Loucy (cell line): Measurements from ENCODE around the gene STX7.

Experiments used
- H2AFZ ChIP-seq: fragments of 200-600 bp; sonication (generic); 2 replicates; pipeline ENCODE4 v1.6.0; 2016; ENCODE audit warnings: antibody characterized with exemption, mild to moderate bottlenecking, low read length, moderate library complexity
- H3F3A ChIP-seq: fragments of 200-600 bp; 2 replicates; pipeline ENCODE4 v1.6.0; 2016; ENCODE audit warnings: antibody characterized with exemption, low read depth, mild to moderate bottlenecking
- H3K27me3 ChIP-seq: fragments of 200-600 bp; sonication (generic); 2 replicates; pipeline ENCODE4 v1.6.1; 2014; ENCODE audit warnings: low read length, mild to moderate bottlenecking; ENCODE audit not compliant: insufficient read depth, poor library complexity, severe bottlenecking
- H3K36me3 ChIP-seq: fragments of 200-600 bp; sonication (generic); 2 replicates; pipeline ENCODE4 v1.6.1; 2016; ENCODE audit warnings: low read length; ENCODE audit not compliant: insufficient read depth
- H3K4me1 ChIP-seq: fragments of 200-600 bp; sonication (generic); 2 replicates; pipeline ENCODE4 v1.5.1; 2014; ENCODE audit warnings: low read length, mild to moderate bottlenecking; ENCODE audit not compliant: insufficient read depth, poor library complexity, severe bottlenecking
- H3K4me2 ChIP-seq: fragments of 200-600 bp; sonication (generic); 2 replicates; pipeline ENCODE4 v1.6.0; 2014; ENCODE audit warnings: antibody characterized with exemption, low read length, low read depth, mild to moderate bottlenecking; ENCODE audit not compliant: poor library complexity, severe bottlenecking
- H3K4me3 ChIP-seq: fragments of 200-600 bp; sonication (generic); 2 replicates; pipeline ENCODE4 v1.5.1; 2014; ENCODE audit warnings: low read length, mild to moderate bottlenecking, mixed read lengths; ENCODE audit not compliant: poor library complexity, severe bottlenecking
- H3K79me2 ChIP-seq: fragments of 200-600 bp; sonication (generic); 2 replicates; pipeline ENCODE4 v1.6.1; 2014; ENCODE audit warnings: low read length; ENCODE audit not compliant: insufficient read depth
- H3K9ac ChIP-seq: fragments of 200-600 bp; sonication (generic); 2 replicates; pipeline ENCODE4 v1.6.0; 2014; ENCODE audit warnings: mild to moderate bottlenecking, low read depth, low read length, moderate library complexity; ENCODE audit not compliant: poor library complexity, severe bottlenecking
- H3K9me2 ChIP-seq: fragments of 200-600 bp; sonication (generic); replicated peaks from 2 replicates; pipeline ENCODE4 v1.6.1; 2016; ENCODE audit warnings: low read depth, low read length, mixed read lengths
- H3K9me3 ChIP-seq: fragments of 200-600 bp; sonication (generic); 2 replicates; pipeline ENCODE4 v1.6.1; 2014; ENCODE audit warnings: mild to moderate bottlenecking, antibody characterized with exemption, low read length, low read depth; ENCODE audit not compliant: insufficient read depth
- H4K20me1 ChIP-seq: fragments of 200-600 bp; sonication (generic); 2 replicates; pipeline ENCODE4 v1.6.0; 2014; ENCODE audit warnings: antibody characterized with exemption, low read length, mild to moderate bottlenecking; ENCODE audit not compliant: insufficient read depth, poor library complexity, severe bottlenecking
- EZH2phosphoT487 ChIP-seq: fragments of 200-600 bp; IDR thresholded peaks from 2 replicates; pipeline ENCODE4 v1.6.1; 2018; ENCODE audit warnings: antibody characterized with exemption, mild to moderate bottlenecking, moderate library complexity, borderline replicate concordance
- TF ChIP-seq, protein P1 (sequence below): fragments of 200-600 bp; sonication (generic); conservative IDR thresholded peaks from 2 replicates; pipeline ENCODE4 v1.5.1; 2014; ENCODE audit warnings: mild to moderate bottlenecking, antibody characterized with exemption, low read length

Gene STX7

DNA sequence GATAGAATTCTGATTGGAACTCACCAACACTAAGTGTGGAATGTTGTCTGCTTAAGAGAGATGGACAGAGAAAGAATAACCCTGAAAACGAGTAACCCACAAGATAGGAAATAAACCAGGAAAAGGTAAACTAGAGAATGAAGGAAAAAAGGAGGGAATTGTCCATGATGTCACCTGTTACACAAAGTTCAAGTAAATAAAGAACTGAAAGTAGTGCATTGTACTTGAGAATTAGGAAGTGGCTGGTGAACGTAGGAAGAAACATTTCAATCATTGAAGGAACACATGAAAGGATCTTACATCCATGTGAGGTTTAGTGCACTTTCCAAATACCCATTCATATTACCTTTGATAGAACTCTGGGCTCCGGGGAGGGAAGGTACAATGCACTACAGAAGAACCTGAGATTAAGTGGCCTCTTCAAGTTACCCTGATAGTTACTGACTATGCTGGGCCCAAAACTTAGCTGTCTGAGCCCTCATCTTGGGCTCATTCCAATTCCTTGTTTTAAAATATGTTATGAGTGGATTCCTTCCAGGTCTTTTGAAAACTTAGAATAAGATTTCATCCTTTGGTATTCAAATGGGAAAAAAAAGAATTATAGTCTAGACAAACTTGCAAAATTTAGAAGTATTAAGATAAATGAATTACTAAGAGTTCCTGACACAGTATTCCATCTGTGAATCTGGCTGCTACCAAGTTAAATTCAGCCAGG, 1.1 kb upstream of the STX7 start:
- H3K36me3 ChIP-seq, result no peaks in the 10 kb centered on the region
- no peaks in the 10 kb centered on the region for H3K4me1 ChIP-seq
- H3K27me3 ChIP-seq, result no peaks in the 10 kb centered on the region
- no peaks in the 10 kb centered on the region for H3K9me3 ChIP-seq
- H3K79me2 ChIP-seq, result no peaks in the 10 kb centered on the region
- no peak overlapping the region for H3K4me2 ChIP-seq
- no peaks in the 10 kb centered on the region for H3F3A ChIP-seq
- no peak overlapping the region for H3K9ac ChIP-seq
- no peak overlapping the region for H3K4me3 ChIP-seq
- TF ChIP-seq, protein P1, sequence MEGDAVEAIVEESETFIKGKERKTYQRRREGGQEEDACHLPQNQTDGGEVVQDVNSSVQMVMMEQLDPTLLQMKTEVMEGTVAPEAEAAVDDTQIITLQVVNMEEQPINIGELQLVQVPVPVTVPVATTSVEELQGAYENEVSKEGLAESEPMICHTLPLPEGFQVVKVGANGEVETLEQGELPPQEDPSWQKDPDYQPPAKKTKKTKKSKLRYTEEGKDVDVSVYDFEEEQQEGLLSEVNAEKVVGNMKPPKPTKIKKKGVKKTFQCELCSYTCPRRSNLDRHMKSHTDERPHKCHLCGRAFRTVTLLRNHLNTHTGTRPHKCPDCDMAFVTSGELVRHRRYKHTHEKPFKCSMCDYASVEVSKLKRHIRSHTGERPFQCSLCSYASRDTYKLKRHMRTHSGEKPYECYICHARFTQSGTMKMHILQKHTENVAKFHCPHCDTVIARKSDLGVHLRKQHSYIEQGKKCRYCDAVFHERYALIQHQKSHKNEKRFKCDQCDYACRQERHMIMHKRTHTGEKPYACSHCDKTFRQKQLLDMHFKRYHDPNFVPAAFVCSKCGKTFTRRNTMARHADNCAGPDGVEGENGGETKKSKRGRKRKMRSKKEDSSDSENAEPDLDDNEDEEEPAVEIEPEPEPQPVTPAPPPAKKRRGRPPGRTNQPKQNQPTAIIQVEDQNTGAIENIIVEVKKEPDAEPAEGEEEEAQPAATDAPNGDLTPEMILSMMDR, result no peak
- TF ChIP-seq EZH2phosphoT487, result no peak
- no peak overlapping the region for H2AFZ ChIP-seq
- no peaks in the 10 kb centered on the region for H4K20me1 ChIP-seq
- no peaks in the 10 kb centered on the region for H3K9me2 ChIP-seq

DNA sequence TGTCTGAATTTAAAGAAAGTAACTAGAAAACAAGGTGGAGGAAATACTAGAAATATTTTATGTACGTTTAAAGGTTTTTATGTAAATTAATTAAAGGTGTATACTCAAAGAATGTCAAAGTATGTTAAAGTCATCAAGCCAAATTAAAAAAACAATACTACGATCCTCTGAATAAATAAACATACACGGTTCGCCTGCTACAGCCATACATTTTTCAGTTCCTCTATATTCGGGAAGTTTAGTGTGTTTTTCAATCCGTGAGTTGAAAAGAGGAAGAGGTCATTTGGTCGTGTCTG, 626 bp downstream of the STX7 start:
- Histone ChIP-seq H3F3A (no peaks in the 10 kb centered on the region), H3K4me3 (no peak overlapping the region), H3K4me2 (no peak overlapping the region), H3K9ac (no peak overlapping the region), H3K36me3 (no peaks in the 10 kb centered on the region), H3K79me2 (no peaks in the 10 kb centered on the region), H3K4me1 (no peaks in the 10 kb centered on the region), H2AFZ (no peak overlapping the region), H3K9me3 (no peaks in the 10 kb centered on the region), H4K20me1 (no peaks in the 10 kb centered on the region), H3K27me3 (no peaks in the 10 kb centered on the region), H3K9me2 (no peaks in the 10 kb centered on the region)
- no peak for TF ChIP-seq EZH2phosphoT487
- TF ChIP-seq, protein P1, result no peak

DNA sequence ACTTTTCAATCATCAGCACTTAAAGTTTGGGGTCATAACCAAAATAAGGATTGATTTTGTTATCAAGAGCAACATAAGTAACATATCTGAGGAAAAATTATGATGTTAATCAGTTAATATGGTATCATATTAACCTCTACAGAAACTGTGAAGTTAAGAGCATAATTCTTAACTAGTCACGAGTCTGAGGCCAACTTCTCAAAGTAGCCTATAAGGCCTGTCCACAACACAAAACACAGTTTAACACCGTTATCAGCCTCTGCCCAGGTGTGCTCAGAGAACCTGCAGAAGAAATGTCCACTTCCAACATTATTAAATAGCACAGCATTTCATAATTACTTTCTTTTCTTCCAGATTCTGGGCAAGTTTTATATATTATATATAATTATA, 1.1 kb downstream of the STX7 start:
- Histone ChIP-seq H3K4me2 (no peak overlapping the region), H4K20me1 (no peaks in the 10 kb centered on the region), H3K27me3 (no peaks in the 10 kb centered on the region), H3K4me3 (no peak overlapping the region), H3K4me1 (no peaks in the 10 kb centered on the region), H2AFZ (no peak overlapping the region), H3K79me2 (no peaks in the 10 kb centered on the region), H3K9me2 (no peaks in the 10 kb centered on the region), H3F3A (no peaks in the 10 kb centered on the region), H3K9me3 (no peaks in the 10 kb centered on the region), H3K36me3 (no peaks in the 10 kb centered on the region), H3K9ac (no peak overlapping the region)
- TF ChIP-seq, protein P1, result no peak
- TF ChIP-seq EZH2phosphoT487, result no peak
